Liver (tissue), 3 donors: ENCODE measurements around the gene UBA1.
A peak's percentile ranks its signal among the peaks of the same experiment; 100 is the strongest.

Experiments used
- EGR1 ChIP-seq, 2 donors: IDR thresholded peaks; 2 replicates each; pipeline ENCODE4 v1.6.1; 2016 to 2018; ENCODE audit warnings: antibody characterized with exemption in 2 of 2, low read depth in 2 of 2
- RAD21 ChIP-seq, 2 donors: IDR thresholded peaks; 2 replicates each; pipeline ENCODE4 v1.6.1; 2016; ENCODE audit warnings: antibody characterized with exemption in 2 of 2, mild to moderate bottlenecking in 2 of 2
- RXRA ChIP-seq, 2 donors: IDR thresholded peaks; 2 replicates each; pipeline ENCODE4 v1.6.1; 2017 to 2018; ENCODE audit warnings: antibody characterized with exemption in 2 of 2, mild to moderate bottlenecking in 1 of 2
- SP1 ChIP-seq: IDR thresholded peaks from 2 replicates; pipeline ENCODE4 v1.6.1; 2018; ENCODE audit warnings: antibody characterized with exemption, mild to moderate bottlenecking
- YY1 ChIP-seq: IDR thresholded peaks from 2 replicates; pipeline ENCODE4 v1.6.1; 2016; ENCODE audit warnings: antibody characterized with exemption, mild to moderate bottlenecking
- TF ChIP-seq, protein P1 (sequence below): fragments of 150-350 bp; IDR thresholded peaks from 2 replicates; pipeline ENCODE4 v1.5.1; 2017; ENCODE audit warnings: improper control_type of control experiment, low read depth, low read length; ENCODE audit not compliant: missing input control
- TF ChIP-seq, protein P2 (sequence below): IDR thresholded peaks from 2 replicates; pipeline ENCODE4 v1.6.1; 2016; ENCODE audit warnings: antibody characterized with exemption, mild to moderate bottlenecking
- donor health status: healthy.
- donor health status: healthy.

DNA sequence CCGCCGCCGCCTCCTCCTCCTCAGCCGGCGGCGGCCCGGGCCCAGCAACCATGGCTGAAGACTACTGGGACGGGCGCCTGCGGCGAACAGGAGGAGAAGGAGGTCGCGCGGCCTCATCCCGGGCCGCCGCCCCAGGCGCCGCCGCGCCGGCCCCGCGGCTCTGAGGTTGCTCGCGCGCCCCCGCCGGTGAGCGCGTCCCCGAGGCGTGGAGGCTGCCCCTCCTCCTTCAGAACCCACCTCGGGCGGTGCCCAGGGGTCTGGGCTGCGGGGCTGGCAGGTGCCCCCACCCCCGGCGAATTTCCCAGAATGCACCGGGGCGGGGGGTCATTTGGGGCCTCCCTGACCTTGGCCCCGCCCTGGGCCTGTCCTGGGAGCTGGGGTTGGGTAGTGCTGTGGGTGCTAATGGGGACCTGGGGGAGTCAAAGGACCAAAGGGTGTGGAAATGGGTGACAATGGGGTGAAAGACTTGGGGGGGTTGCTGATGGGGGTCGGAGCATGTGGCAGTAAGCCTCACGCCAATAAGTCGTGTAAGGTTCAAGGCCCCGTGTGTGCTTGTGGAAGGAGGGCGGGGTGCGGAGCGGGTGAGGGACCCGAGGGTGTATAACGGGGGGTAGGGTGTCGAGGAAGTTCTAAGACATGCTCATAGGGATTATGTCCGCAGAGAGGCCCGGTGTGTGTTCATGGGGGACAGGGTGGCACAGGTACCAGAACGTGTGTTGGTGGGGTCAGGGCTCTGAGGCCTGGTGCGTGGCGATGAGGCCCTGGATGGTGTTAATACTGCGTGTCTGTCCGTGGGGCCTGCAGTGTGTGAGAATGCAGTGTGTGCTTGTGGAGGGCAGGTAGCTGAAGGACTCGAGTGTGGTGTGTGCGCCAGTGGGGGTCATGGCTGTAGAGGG, 25.5 kb downstream of the UBA1 start:
- TF ChIP-seq, protein P1, sequence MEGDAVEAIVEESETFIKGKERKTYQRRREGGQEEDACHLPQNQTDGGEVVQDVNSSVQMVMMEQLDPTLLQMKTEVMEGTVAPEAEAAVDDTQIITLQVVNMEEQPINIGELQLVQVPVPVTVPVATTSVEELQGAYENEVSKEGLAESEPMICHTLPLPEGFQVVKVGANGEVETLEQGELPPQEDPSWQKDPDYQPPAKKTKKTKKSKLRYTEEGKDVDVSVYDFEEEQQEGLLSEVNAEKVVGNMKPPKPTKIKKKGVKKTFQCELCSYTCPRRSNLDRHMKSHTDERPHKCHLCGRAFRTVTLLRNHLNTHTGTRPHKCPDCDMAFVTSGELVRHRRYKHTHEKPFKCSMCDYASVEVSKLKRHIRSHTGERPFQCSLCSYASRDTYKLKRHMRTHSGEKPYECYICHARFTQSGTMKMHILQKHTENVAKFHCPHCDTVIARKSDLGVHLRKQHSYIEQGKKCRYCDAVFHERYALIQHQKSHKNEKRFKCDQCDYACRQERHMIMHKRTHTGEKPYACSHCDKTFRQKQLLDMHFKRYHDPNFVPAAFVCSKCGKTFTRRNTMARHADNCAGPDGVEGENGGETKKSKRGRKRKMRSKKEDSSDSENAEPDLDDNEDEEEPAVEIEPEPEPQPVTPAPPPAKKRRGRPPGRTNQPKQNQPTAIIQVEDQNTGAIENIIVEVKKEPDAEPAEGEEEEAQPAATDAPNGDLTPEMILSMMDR: no peak
- TF ChIP-seq RXRA (IDR thresholded peaks at IDR 0.05) (peak; percentile 43 to 56), EGR1 (IDR thresholded peaks at IDR 0.05; ENCODE audit: low read depth in 2 of 2) (no peak), RAD21 (IDR thresholded peaks at IDR 0.05) (no peak), SP1 (no peak), YY1 (no peak)
- TF ChIP-seq, protein P2, sequence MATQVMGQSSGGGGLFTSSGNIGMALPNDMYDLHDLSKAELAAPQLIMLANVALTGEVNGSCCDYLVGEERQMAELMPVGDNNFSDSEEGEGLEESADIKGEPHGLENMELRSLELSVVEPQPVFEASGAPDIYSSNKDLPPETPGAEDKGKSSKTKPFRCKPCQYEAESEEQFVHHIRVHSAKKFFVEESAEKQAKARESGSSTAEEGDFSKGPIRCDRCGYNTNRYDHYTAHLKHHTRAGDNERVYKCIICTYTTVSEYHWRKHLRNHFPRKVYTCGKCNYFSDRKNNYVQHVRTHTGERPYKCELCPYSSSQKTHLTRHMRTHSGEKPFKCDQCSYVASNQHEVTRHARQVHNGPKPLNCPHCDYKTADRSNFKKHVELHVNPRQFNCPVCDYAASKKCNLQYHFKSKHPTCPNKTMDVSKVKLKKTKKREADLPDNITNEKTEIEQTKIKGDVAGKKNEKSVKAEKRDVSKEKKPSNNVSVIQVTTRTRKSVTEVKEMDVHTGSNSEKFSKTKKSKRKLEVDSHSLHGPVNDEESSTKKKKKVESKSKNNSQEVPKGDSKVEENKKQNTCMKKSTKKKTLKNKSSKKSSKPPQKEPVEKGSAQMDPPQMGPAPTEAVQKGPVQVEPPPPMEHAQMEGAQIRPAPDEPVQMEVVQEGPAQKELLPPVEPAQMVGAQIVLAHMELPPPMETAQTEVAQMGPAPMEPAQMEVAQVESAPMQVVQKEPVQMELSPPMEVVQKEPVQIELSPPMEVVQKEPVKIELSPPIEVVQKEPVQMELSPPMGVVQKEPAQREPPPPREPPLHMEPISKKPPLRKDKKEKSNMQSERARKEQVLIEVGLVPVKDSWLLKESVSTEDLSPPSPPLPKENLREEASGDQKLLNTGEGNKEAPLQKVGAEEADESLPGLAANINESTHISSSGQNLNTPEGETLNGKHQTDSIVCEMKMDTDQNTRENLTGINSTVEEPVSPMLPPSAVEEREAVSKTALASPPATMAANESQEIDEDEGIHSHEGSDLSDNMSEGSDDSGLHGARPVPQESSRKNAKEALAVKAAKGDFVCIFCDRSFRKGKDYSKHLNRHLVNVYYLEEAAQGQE: no peak
